ENCODE data around the gene LRRN4.

DNA sequence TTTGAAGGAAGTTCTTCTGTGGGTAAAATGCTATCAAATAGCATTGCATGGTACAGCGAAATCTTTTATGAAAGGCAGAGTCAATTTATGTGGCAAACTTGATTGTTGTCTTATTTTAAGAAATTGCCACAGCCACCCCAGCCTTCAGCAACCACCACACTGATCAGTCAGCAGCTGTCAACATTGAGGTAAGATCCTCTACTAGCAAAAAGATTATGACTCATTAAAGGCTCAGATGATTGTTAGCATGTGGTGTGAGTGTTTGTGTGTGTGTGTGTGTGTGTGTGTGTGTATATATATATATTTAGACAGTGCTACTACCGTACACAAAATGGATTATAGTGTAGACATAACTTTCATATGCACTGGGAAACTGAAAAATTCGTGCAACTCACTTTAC is 27.8 kb downstream of the LRRN4 start:
- TF ChIP-seq CTCF (IDR thresholded peaks at IDR 0.05; ENCODE audit: poor library complexity): no peak
- no peak for TF ChIP-seq EZH2 (IDR thresholded peaks at IDR 0.05; ENCODE audit: borderline replicate concordance)

Data from hepatocyte (in vitro differentiated cells).